ENCODE results near the gene DDX17. TPM values are rescaled to one million over a fixed set of nuclear protein-coding genes. Genes with fewer than 3 reads are reported as not detected.

DDX17 gene
- total and polyA plus RNA-seq, 9 of the 15 experiments (the other 6 are each of a cell fraction or from before 2014, with no cell fraction given): 17.6 to 421 (median 189) TPM

DNA sequence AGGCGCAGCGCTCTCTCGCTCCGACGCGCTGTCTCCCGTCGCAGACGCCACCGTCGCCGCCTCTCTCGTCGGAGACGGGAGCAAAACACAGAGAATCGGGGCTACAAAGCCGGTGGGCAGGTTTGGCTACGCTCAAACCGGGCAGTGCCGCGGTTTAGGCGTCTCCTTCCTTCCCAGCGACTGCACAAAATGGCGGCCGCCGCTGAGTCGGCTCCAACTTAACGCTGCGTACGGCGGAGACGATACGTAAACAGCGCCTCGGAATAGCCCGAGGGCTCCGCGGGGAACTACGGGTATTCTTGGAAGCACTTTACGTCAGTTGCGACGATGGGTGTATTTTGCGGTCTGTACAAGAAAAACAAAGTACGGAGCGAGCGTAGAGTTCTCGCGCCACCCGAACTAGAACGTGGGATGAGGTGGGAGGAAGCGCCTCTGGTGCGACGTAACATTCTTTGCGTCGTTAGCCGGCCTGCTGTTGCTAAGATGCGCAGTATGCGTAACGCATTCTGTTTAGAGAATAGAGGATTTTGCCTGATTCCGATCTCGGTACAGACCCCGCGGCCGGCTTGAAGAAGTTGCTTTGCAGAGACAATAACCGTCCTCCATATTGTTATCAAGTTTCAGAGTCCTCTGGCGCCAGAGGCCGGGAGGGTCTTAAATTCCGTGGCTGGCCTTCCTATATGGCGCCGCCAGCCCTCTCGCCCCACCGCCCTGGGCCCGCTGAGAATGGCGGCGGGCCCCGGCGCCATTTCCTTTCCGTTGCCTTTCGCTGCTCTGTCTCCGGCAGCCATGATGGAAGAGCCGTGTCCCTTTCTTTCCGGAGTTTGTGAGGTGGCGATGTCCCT lies at the start of gene DDX17 (continued):
- peak; percentile 75 for TF ChIP-seq DMBX1 (CRISPR knock-in tag; IDR thresholded peaks at IDR 0.05; ENCODE audit: borderline replicate concordance)
- peak; percentile 82 for TF ChIP-seq SUPT5H (IDR thresholded peaks at IDR 0.05)
- peak; percentile 51 for TF ChIP-seq TAF9B (IDR thresholded peaks at IDR 0.05; ENCODE audit: partially characterized antibody)
- no peak for TF ChIP-seq SREBF2 (CRISPR knock-in tag; IDR thresholded peaks at IDR 0.05)
- no peak for TF ChIP-seq ARID3A (IDR thresholded peaks at IDR 0.05; ENCODE audit: borderline replicate concordance, low read depth, low read length)
- peak; percentile 78; the same call in 1 of the 2 replicates for TF ChIP-seq ZNF589 (CRISPR knock-in tag; IDR thresholded peaks at IDR 0.05; ENCODE audit: low read depth)
- TF ChIP-seq CSDE1 (IDR thresholded peaks at IDR 0.05): no peak
- TF ChIP-seq ZNF644 (tag; IDR thresholded peaks at IDR 0.05; ENCODE audit: low read depth): peak; percentile 91; the same call in 1 of the 2 replicates
- TF ChIP-seq HMGXB4 (CRISPR knock-in tag; IDR thresholded peaks at IDR 0.05): no peak
- TF ChIP-seq GABPB2 (CRISPR knock-in tag; conservative IDR thresholded peaks at IDR 0.05): no peak
- 0 out of 2 replicates have a peak, but pooled peaks have one; percentile 15 for TF ChIP-seq RREB1 (CRISPR knock-in tag; IDR thresholded peaks at IDR 0.05)
- no peak for TF ChIP-seq JUND (IDR thresholded peaks at IDR 0.05; ENCODE audit: borderline replicate concordance, low read depth, low read length)
- TF ChIP-seq JUND (tag; IDR thresholded peaks at IDR 0.05; ENCODE audit: borderline replicate concordance, low read depth, low read length): no peak
- no peak for TF ChIP-seq DACH1 (IDR thresholded peaks at IDR 0.05; ENCODE audit: partially characterized antibody)
- TF ChIP-seq ARID2 (IDR thresholded peaks at IDR 0.05): no peak
